HL-60/S4 (cell line): ENCODE results near the gene KRTAP4-16.
"Not testable (repeated sequence)": the region's sequence is repeated elsewhere in the genome, so short reads cannot be mapped to it uniquely, and the experiment has no call there.

Experiments
- in situ Hi-C: fragments of 300-500 bp; cut with MboI; formaldehyde crosslinking; loops from 2 replicates; pipeline ENCODE4 v1.14.3; 2022; ENCODE audit warnings: low sequenced_read_pairs

The KRTAP4-16 gene

DNA sequence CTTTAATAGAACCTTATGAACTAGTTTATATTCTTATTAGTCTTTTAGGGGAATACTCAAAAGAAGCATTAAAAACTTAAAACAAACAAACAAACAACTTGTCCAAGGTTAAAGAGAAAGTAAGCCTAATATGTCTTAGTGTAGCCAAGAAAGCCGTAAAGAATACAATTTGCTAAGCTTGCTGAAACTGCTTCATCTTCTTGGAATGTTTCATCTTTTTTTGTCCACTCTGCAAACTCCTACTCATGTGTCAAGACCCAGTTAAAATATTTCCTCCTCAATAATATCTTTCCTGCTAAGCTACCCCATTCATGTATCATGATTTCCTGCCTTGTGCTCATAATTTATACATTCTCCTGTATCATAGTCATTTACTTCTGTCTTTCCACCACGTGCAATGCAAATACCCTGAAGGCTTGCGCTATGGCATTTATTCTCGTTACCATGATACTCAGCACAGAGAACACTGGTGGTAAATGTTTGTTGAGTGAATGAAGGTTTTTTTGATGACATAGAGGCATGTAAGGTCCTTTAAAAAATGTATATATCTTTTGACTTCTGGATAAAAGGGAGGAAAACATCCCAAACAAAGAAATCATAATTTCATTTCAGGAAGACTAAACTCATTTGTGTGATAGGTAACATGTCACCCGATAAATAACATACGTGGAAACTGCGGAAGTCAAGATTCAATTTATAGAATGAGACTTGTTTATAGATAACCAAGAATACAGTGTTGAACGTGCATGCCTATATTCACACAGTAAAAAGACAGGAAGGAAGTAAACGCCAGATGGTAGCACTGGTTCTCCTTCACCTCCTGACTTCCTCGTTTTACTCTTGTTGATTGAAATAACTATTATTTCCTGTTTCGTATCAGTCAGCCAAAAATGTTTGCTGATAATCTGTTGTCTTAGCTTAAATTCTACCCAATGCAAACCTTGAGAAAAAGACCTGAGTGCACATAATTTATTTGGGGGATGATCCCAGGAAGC lies 18.0 kb upstream of the KRTAP4-16 start:
- in situ Hi-C loops = not testable (repeated sequence)

DNA sequence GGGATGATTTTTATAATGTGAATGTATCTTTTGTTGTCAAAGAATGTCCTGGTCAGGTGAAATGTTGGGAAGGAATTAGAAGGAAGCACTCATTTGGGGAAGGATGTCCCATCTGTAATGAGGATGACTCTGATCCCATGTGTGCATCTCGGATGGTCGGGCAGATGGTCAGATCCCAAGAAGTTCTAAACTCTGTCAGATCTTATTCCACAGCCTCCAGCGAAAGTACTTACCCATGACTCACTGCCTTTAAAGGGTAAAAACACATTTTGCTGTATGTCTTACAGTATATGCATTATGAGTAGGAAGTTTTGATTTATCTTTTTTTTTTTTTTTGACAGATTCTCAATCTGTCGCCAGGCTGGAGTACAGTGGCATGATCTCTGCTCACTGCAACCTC lies 16.7 kb upstream of the KRTAP4-16 start:
- in situ Hi-C loops = no loop called here

DNA sequence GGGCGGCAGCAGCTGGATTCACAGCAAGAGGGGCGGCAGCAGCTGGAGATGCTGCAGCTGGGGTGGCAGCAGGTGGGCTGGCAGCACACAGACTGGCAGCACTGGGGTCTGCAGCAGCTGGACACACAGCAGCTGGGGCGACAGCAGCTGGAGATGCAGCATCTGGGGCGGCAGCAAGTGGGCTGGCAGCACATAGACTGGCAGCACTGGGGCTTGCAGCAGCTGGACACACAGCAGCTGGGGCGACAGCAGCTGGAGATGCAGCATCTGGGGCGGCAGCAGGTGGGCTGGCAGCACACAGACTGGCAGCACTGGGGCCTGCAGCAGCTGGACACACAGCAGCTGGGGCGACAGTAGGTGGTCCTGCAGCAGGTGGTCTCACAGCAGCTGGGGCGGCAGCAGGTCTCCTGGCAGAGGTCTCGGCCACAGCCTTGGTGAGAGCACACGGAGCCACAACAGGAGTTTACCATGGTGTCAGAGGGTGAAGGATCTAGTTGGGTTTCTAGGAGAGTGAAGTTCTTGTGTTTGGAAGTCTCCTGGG lies 15.9 kb upstream of the KRTAP4-16 start, which contains the start of gene KRTAP4-11:
Gene KRTAP4-11 (minus strand): TSS at position 528 of the 541 bp plus-strand sequence. CDS start 58 bp downstream, at position 470.
- in situ Hi-C loops = not testable (repeated sequence)

DNA sequence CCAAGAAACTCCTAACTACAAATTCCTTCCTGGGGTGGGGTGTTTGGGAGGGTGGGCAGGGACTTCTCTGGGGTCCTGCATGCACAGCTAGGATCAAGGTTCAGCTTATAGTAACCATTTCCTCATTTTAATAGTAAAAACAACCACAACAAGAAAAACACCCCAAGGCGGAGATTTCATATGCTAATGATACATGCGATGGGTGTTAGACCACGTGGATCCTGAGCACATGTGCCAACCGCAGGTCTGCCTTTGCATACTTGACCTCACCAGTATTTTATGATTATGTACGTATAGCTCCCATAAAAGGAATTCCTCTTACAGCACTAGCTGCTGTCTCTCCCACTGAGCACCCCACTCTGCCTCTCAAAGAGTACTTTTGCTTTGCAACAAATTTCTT lies 14.3 kb upstream of the KRTAP4-16 start:
- in situ Hi-C loops = no loop called here

DNA sequence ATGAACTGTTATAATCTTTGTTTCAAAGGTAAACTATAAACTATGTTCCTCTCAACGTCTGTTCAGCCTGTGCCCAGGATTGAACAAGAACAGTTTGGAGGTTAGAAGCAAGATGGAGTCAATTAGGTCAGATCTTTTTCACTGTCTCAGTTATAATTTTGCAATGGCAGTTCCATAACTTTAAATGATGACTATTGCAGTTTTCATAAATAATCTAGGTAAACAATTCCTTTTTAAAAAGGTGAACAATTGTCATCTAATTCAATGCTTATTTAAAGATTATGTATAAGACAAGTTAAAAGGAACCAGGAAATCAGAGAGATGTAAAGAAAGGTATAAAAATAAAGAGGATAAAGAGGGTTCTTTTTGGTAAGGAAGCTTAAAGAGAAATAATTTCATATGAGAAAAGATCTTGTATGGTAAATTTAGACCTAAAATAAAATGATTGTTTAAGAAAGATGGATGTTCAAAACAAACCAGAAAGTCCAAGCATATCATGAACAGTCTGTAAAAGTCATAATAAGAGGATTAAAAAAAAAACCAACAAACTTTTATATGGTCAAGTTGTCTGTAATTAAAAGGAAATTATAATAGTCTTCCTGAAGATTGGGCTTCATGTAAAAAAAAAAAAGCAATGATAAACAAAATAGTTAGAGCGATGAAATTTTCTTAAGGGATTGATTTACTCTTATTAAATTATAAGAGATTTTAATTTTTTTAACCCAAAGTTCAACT lies 9.3 kb upstream of the KRTAP4-16 start:
- in situ Hi-C loops = no loop called here

GRCh38 chr17:41108728-41109386 lies 6.8 kb upstream of the KRTAP4-16 start:
- in situ Hi-C loops = not testable (repeated sequence)

- in situ Hi-C loops = no loop called here
Observed at GRCh38 chr17:41107941-41108450, 6.0 kb upstream of the KRTAP4-16 start.

- in situ Hi-C loops = not testable (repeated sequence)
Observed at GRCh38 chr17:41105347-41105746, 3.3 kb upstream of the KRTAP4-16 start, which contains the start of gene KRTAP4-9. TSS of gene KRTAP4-9 (plus strand) at chr17:41105389. CDS start at chr17:41105389, 0 bp downstream.

- in situ Hi-C loops = not testable (repeated sequence)
Observed at GRCh38 chr17:41104386-41105038, 2.5 kb upstream of the KRTAP4-16 start.

DNA sequence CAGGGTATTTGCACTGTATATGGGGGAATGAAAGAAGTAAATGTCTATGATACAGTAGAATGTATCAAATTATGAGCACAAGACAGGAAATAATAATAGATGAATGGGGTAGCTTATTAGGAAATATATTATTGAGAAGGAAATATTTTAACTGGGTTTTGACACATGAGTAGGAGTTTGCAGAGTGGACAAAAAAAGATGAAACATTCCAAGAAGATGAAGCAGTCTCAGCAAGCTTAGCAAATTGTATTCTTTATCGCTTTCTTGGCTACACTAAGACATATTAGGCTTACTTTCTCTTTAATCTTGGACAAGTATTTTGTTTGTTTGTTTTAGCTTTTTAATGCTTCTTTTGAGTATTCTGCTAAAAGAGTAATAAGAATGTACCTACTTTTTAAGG lies 1.9 kb upstream of the KRTAP4-16 start:
- in situ Hi-C loops = no loop called here

- in situ Hi-C loops = not testable (repeated sequence)
Observed at GRCh38 chr17:41099682-41100480, 2.1 kb downstream of the KRTAP4-16 start.

DNA sequence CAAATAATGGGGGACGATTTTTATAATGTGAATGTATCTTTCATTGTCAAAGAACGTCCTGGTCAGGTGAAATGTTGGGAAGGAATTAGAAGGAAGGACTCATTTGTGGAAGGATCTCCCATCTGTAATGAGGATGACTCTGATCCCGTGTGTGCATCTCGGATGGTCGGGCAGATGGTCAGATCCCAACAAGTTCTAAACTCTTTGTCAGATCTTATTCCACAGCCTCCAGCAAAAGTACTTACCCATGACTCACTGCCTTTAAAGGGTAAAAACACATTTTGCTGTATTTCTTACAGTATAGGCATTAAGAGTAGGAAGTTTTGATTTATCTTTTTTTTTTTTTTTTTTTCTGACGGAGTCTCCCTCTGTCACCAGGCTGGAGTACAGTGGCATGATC lies 3.5 kb downstream of the KRTAP4-16 start:
- in situ Hi-C loops = no loop called here

DNA sequence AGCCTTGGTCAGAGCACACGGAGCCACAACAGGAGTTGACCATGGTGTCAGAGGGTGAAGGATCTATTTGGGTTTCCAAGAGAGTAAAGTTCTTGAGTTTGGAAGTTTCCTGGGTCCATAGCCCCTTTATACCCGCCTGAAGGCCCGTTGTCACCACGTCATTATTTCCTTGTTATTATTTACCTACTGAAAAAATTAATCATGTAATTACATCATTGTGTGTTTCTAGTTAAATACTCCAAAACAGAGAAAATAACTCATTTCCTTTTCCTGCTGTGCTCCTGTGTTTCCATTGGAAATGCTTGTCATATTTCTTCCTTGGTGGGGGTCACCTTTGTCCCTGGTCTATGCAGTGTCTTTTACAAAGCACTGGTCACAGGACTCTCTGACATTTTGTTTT lies 4.0 kb downstream of the KRTAP4-16 start, which contains the start of gene KRTAP4-8:
Gene KRTAP4-8 (minus strand): TSS at position 101 of the 400 bp plus-strand sequence. CDS start 58 bp downstream, at position 43.
- in situ Hi-C loops = no loop called here

DNA sequence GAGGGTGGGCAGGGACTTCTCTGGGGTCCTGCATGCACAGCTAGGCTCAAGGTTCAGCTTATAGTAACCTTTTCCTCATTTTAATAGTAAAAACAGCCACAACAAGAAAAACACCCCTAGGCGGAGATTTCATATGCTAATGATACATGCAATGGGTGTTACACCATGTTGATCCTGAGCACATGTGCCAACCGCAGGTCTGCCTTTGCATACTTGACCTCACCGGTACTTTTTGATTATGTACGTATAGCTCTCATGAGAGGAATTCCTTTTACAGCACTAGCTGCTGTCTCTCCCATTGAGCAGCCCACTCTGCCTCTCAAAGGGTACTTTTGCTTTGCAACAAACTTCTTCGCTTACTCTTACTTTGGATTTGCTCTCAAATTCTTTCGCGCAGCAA lies 6.0 kb downstream of the KRTAP4-16 start:
- in situ Hi-C loops = no loop called here

GRCh38 chr17:41088760-41089352 lies 13.2 kb downstream of the KRTAP4-16 start:
- in situ Hi-C loops = not testable (repeated sequence)

- in situ Hi-C loops = not testable (repeated sequence)
Observed at GRCh38 chr17:41084100-41084856, 17.7 kb downstream of the KRTAP4-16 start, which contains the start of gene KRTAP4-7. TSS of gene KRTAP4-7 (plus strand) at chr17:41084150. CDS start at chr17:41084207, 57 bp downstream.

DNA sequence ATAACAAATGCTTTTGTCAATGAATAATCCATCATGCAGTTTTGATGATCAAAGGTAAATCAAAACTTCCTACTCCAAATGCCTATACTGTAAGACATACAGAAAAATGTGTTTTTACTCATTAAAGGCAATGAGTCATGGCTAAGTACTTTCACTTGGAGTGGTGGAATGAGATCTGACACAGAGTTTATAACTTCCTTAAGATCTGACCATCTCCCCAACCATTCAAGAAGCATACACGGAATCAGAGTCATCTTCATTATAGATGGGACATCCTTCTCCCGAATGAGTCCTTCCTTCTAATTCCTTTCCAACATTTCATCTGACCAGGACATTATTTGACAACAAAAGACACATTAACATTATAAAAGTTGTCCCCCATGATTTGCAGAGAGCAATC lies 18.6 kb downstream of the KRTAP4-16 start:
- in situ Hi-C loops = not testable (repeated sequence)

DNA sequence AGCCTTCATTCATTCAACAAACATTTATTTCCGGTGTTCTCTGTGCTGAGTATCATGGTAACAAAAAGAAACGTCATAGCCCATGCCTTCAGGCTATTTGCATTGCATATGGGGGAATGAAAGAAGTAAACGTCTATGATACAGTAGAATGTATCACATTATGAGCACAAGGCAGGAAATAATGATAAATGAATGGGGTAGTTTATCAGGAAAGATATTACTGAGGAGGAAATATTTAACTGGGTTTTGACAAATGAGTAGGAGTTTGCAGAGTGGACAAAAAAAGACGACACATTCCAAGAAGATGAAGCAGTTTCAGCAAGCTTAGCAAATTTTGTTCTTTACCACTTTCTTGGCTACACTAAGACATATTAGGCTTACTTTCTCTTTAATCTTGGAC lies 19.4 kb downstream of the KRTAP4-16 start:
- in situ Hi-C loops = no loop called here
